ENCODE results near the gene MRGPRE. TPM values are rescaled to one million over a fixed set of nuclear protein-coding genes. Genes with fewer than 3 reads are reported as not detected.

The MRGPRE gene
- total RNA-seq, 1 donor from 2014 or later = not detected

- H3K9me3 Mint-ChIP-seq (ENCODE audit: unreplicated experiment) = no peaks in the 10 kb centered on the region
- H3K36me3 Mint-ChIP-seq (ENCODE audit: low read depth, unreplicated experiment) = no peaks in the 10 kb centered on the region
- H3K27me3 Mint-ChIP-seq (ENCODE audit: unreplicated experiment) = peaks cover 10% of the 10 kb centered on the region
- H3K4me1 Mint-ChIP-seq (ENCODE audit: unreplicated experiment) = no peaks in the 10 kb centered on the region
- no peak overlapping the region for H3K4me3 Mint-ChIP-seq (ENCODE audit: unreplicated experiment)
- no peak overlapping the region for H3K27ac Mint-ChIP-seq (ENCODE audit: unreplicated experiment)
- TF ChIP-seq CTCF (IDR thresholded peaks at IDR 0.05; ENCODE audit: unreplicated experiment) = no peak
- no peak for DNase-seq (ENCODE audit: low spot score)
Observed at GRCh38 chr11:3184732-3185347, 47.4 kb downstream of the MRGPRE start.

- H3K4me1 Mint-ChIP-seq (ENCODE audit: unreplicated experiment) = no peaks in the 10 kb centered on the region
- H3K27me3 Mint-ChIP-seq (ENCODE audit: unreplicated experiment) = peaks cover 10% of the 10 kb centered on the region
- H3K4me3 Mint-ChIP-seq (ENCODE audit: unreplicated experiment) = no peak overlapping the region
- no peaks in the 10 kb centered on the region for H3K36me3 Mint-ChIP-seq (ENCODE audit: low read depth, unreplicated experiment)
- TF ChIP-seq CTCF (IDR thresholded peaks at IDR 0.05; ENCODE audit: unreplicated experiment) = no peak
- H3K27ac Mint-ChIP-seq (ENCODE audit: unreplicated experiment) = no peak overlapping the region
- DNase-seq (ENCODE audit: low spot score) = no peak
- no peaks in the 10 kb centered on the region for H3K9me3 Mint-ChIP-seq (ENCODE audit: unreplicated experiment)
Observed at GRCh38 chr11:3183523-3183922, 48.7 kb downstream of the MRGPRE start.

- TF ChIP-seq CTCF (IDR thresholded peaks at IDR 0.05; ENCODE audit: unreplicated experiment) = no peak
- H3K9me3 Mint-ChIP-seq (ENCODE audit: unreplicated experiment) = no peaks in the 10 kb centered on the region
- peaks cover 10% of the 10 kb centered on the region for H3K27me3 Mint-ChIP-seq (ENCODE audit: unreplicated experiment)
- no peaks in the 10 kb centered on the region for H3K36me3 Mint-ChIP-seq (ENCODE audit: low read depth, unreplicated experiment)
- H3K4me1 Mint-ChIP-seq (ENCODE audit: unreplicated experiment) = no peaks in the 10 kb centered on the region
- no peak overlapping the region for H3K4me3 Mint-ChIP-seq (ENCODE audit: unreplicated experiment)
- no peak overlapping the region for H3K27ac Mint-ChIP-seq (ENCODE audit: unreplicated experiment)
- DNase-seq (ENCODE audit: low spot score) = no peak
Observed at GRCh38 chr11:3182462-3182852, 49.8 kb downstream of the MRGPRE start.

- Mint-ChIP-seq H3K27me3 (ENCODE audit: unreplicated experiment) (peaks cover 10% of the 10 kb centered on the region), H3K36me3 (ENCODE audit: low read depth, unreplicated experiment) (no peaks in the 10 kb centered on the region), H3K4me1 (ENCODE audit: unreplicated experiment) (no peaks in the 10 kb centered on the region), H3K4me3 (ENCODE audit: unreplicated experiment) (no peak overlapping the region), H3K9me3 (ENCODE audit: unreplicated experiment) (no peaks in the 10 kb centered on the region), H3K27ac (ENCODE audit: unreplicated experiment) (no peak overlapping the region)
- TF ChIP-seq CTCF (IDR thresholded peaks at IDR 0.05; ENCODE audit: unreplicated experiment) = no peak
- DNase-seq (ENCODE audit: low spot score) = no peak
Observed at GRCh38 chr11:3181725-3182461, 50.3 kb downstream of the MRGPRE start.

GRCh38 chr11:3180869-3181268 lies 51.3 kb downstream of the MRGPRE start:
- no peaks in the 10 kb centered on the region for H3K4me1 Mint-ChIP-seq (ENCODE audit: unreplicated experiment)
- H3K27ac Mint-ChIP-seq (ENCODE audit: unreplicated experiment) = no peak overlapping the region
- TF ChIP-seq CTCF (IDR thresholded peaks at IDR 0.05; ENCODE audit: unreplicated experiment) = no peak
- no peaks in the 10 kb centered on the region for H3K9me3 Mint-ChIP-seq (ENCODE audit: unreplicated experiment)
- no peak for DNase-seq (ENCODE audit: low spot score)
- peaks cover 7% of the 10 kb centered on the region for H3K27me3 Mint-ChIP-seq (ENCODE audit: unreplicated experiment)
- H3K4me3 Mint-ChIP-seq (ENCODE audit: unreplicated experiment) = no peak overlapping the region
- H3K36me3 Mint-ChIP-seq (ENCODE audit: low read depth, unreplicated experiment) = peaks cover 1% of the 10 kb centered on the region
